Heart left ventricle (tissue), 13 donors: ENCODE results near the gene HS3ST3B1.
A peak's percentile ranks its signal among the peaks of the same experiment; 100 is the strongest.

Experiments used
- CTCF ChIP-seq, 12 donors: fragments of 200-600 bp; sonication (generic) in 4 of 12; IDR thresholded peaks; one replicate each; pipeline versions ENCODE4 v1.5.0 to v1.8.0; 2018 to 2022; ENCODE audit warnings: antibody characterized with exemption in 12 of 12, mild to moderate bottlenecking in 5 of 12
- POLR2A ChIP-seq, 2 donors: fragments of 450-650 bp; IDR thresholded peaks; one replicate each; pipeline ENCODE4 v1.6.1; 2017; ENCODE audit warnings: antibody characterized with exemption in 2 of 2, mild to moderate bottlenecking in 2 of 2, moderate library complexity in 2 of 2
- donor health status: ischemic (EF 13 %, LVEDD 7.1; RV severe dilation, severe dysfunction).
- donor health status: DM: no; HTN: yes; CAD: no.
- donor health status: DM: no; HTN: no; CAD: no.
- donor health status: ischemic (EF 25% LVEDD 6.9; RV normal size, moderate dysfunction).
- donor health status: ischemic (EF 25% LVEDD 5.7; RV mildly dilated, moderate dysfunction).
- donor health status: ischemic (EF 35%, LVEDD 5.7; RV mildly dilated, moderate dysfunction).
- donor health status: nonischemic (EF 11% LVEDD 7.7; RV severe dilation, severe dysfunction).
- donor health status: DM: yes; HTN: yes; CAD: no.
- donor health status: PGD.
- donor health status: ischemic (EF 29% LVEDD 5.4; RV normal size, mild dysfunction).
- donor health status: nonischemic (EF 23%, LVEDD 6.1; RV moderate dilation, normal function).

- TF ChIP-seq CTCF (IDR thresholded peaks at IDR 0.05) (peak in 10 of 12 donors; percentile 9 to 43 (median 20)), POLR2A (IDR thresholded peaks at IDR 0.05) (no peak)
These were observed 3.6 kb upstream of the HS3ST3B1 start for GRCh38 chr17:14297161-14297851.
